Pancreas (tissue), 10 donors: ENCODE data around the gene LRRC4C. TPM values are rescaled to one million over a fixed set of nuclear protein-coding genes. Genes with fewer than 3 reads are reported as not detected.

Experiments
- ATAC-seq, 4 donors: fragments of 200-7000 bp; cut with Tn5 transposase; one replicate each; pipeline versions ENCODE4 v1.8.0 to v1.9.1; 2020; ENCODE audit warnings: mild to moderate bottlenecking in 4 of 4, moderate library complexity in 4 of 4
- DNase-seq, 6 donors: peaks; one replicate each; pipeline ENCODE4 v3.0.0-alpha.2; 2020
- FAIRE-seq: peaks from 2 replicates; lab custom pipeline; 2012; peaks lifted over from hg19 to GRCh38; lab: Jason Lieb, UNC
- H3K27ac ChIP-seq, 4 donors: fragments of 200-600 bp; sonication (generic); 1 replicate in 3 of 4; 2 replicates in 1 of 4; pipeline versions ENCODE4 v1.5.0 to v1.8.0; 2020
- H3K27me3 ChIP-seq, 4 donors: fragments of 200-600 bp; one replicate each; pipeline ENCODE4 v1.8.0; 2021
- H3K36me3 ChIP-seq, 3 donors: fragments of 200-600 bp; sonication (generic) in 1 of 3; one replicate each; pipeline versions ENCODE4 v1.5.0 to v1.8.0; 2020 to 2021
- H3K4me1 ChIP-seq, 3 donors: fragments of 200-600 bp; one replicate each; pipeline ENCODE4 v1.8.0; 2021
- H3K4me3 ChIP-seq, 4 donors: fragments of 200-600 bp; sonication (generic) in 2 of 4; one replicate each; pipeline versions ENCODE4 v1.5.0 to v1.8.0; 2020 to 2021
- H3K9me3 ChIP-seq, 4 donors: fragments of 200-600 bp; one replicate each; pipeline ENCODE4 v1.8.0; 2021
- CTCF ChIP-seq, 4 donors: fragments of 200-600 bp; sonication (generic) in 3 of 4; IDR thresholded peaks; one replicate each; pipeline versions ENCODE4 v1.5.0 to v1.8.0; 2021; ENCODE audit warnings: antibody characterized with exemption in 4 of 4
- WGBS, 2 donors: extraction: QIAGEN DNeasy Blood & Tissue Kit; methylation state at CpG; one replicate each; pipeline ENCODE4 v1.1.7; 2013; 5-methylcytosine and 5-hydroxymethylcytosine counted together
- intact Hi-C, 3 donors: fragments of 100-400 bp; cut with DNase I; formaldehyde crosslinking; loops; one replicate each; pipeline versions ENCODE4 v1.11.1 to v1.14.2; 2022
- polyA plus RNA-seq, 2 donors: library from polyadenylated mRNA; stranded (reverse); fragments of 200-250 nt; gene quantifications; one replicate each; pipeline ENCODE4 v1.2.3, GENCODE V29; 2013
- total RNA-seq, 6 donors: library from RNA; stranded (reverse); fragmentation: NEBNext Ultra II Directional in 4 of 6; extraction: Animal tissue kit (Norgen Biotek cat#: 25700) in 4 of 6; gene quantifications; one replicate each; pipeline versions ENCODE4 v1.2.1 to v1.2.4, GENCODE V29; 2021 to 2023
- donor health status: healthy with polysubstance abuse.
- donor health status: DM: no; HTN: no; CAD: no; lungs with moderate emphysema.
- donor health status: DM: no; HTN: no; CAD: no.
- donor health status: control.
- donor health status: control.
- donor health status: Bipolar disorder and iron deficiency.
- donor health status: DM: yes; HTN: yes; CAD: no.
- donor health status: DM: no; HTN: no; CAD: no.
- donor health status: DM: no; HTN: no; CAD: no.
- donor health status: DM: yes; HTN: yes; CAD: no.

LRRC4C gene
- total and polyA plus RNA-seq, 8 donors: 0.04 to 0.84 (median 0.16) TPM

- H3K27ac ChIP-seq: no peak overlapping the region
- intact Hi-C loops: no loop called here
- H3K9me3 ChIP-seq: no peaks in the 10 kb centered on the region
- TF ChIP-seq CTCF (IDR thresholded peaks at IDR 0.05): no peak
- FAIRE-seq (no peak), ATAC-seq (no peak), DNase-seq (no peak)
- H3K4me1 ChIP-seq: peaks cover 0 to 1% (median 0%) of the 10 kb centered on the region in 3 donors
- no peaks in the 10 kb centered on the region for H3K36me3 ChIP-seq
- WGBS, 2 donors: 35 to 36% methylated on average over 5 of the region's 5 CpGs
- H3K27me3 ChIP-seq: peaks cover 0 to 7% (median 0%) of the 10 kb centered on the region in 4 donors
- H3K4me3 ChIP-seq: no peak overlapping the region
These were observed 1171.3 kb downstream of the LRRC4C start for GRCh38 chr11:40287916-40288803.

GRCh38 chr11:40286137-40286536 lies 1173.3 kb downstream of the LRRC4C start:
- no peak for ATAC-seq
- no peaks in the 10 kb centered on the region for H3K36me3 ChIP-seq
- DNase-seq: no peak
- H3K27ac ChIP-seq: no peak overlapping the region
- WGBS, 2 donors: 41 to 54% methylated on average over 2 of the region's 2 CpGs
- H3K4me1 ChIP-seq: no peaks in the 10 kb centered on the region
- no peak for FAIRE-seq
- no peak for TF ChIP-seq CTCF (IDR thresholded peaks at IDR 0.05)
- H3K4me3 ChIP-seq: no peak overlapping the region
- no peaks in the 10 kb centered on the region for H3K9me3 ChIP-seq
- no peaks in the 10 kb centered on the region for H3K27me3 ChIP-seq
- intact Hi-C loops: no loop called here

GRCh38 chr11:40285558-40285957 lies 1173.9 kb downstream of the LRRC4C start:
- no peak for ATAC-seq
- FAIRE-seq: no peak
- no peaks in the 10 kb centered on the region for H3K9me3 ChIP-seq
- no peaks in the 10 kb centered on the region for H3K27me3 ChIP-seq
- intact Hi-C loops: no loop called here
- no peak for DNase-seq
- H3K4me3 ChIP-seq: no peak overlapping the region
- 50 to 69% methylated on average over 2 of the region's 2 CpGs for WGBS, 2 donors
- H3K4me1 ChIP-seq: no peaks in the 10 kb centered on the region
- no peaks in the 10 kb centered on the region for H3K36me3 ChIP-seq
- H3K27ac ChIP-seq: no peak overlapping the region
- TF ChIP-seq CTCF (IDR thresholded peaks at IDR 0.05): no peak

GRCh38 chr11:40281052-40281580 lies 1178.3 kb downstream of the LRRC4C start:
- 26 to 30% methylated on average over 6 of the region's 6 CpGs for WGBS, 2 donors
- Histone ChIP-seq H3K27ac (no peak overlapping the region), H3K27me3 (no peaks in the 10 kb centered on the region), H3K4me1 (no peaks in the 10 kb centered on the region), H3K36me3 (no peaks in the 10 kb centered on the region), H3K9me3 (no peaks in the 10 kb centered on the region), H3K4me3 (no peak overlapping the region)
- no peak for TF ChIP-seq CTCF (IDR thresholded peaks at IDR 0.05)
- no peak for FAIRE-seq
- peak in 1 of 4 donors; percentile 19 for ATAC-seq
- no peak for DNase-seq
- intact Hi-C loops: no loop called here
